OCI-LY7 (cell line): Measurements from ENCODE around the gene GSK3A. TPM values are rescaled to one million over a fixed set of nuclear protein-coding genes. Genes with fewer than 3 reads are reported as not detected.

Experiments used
- BruUV-seq: library from RNA; stranded (reverse); fragments of 400-500 nt; replicated peaks from 2 replicates; lab custom pipeline; 2021; lab: Mats Ljungman, UMichigan
- CTCF ChIA-PET: fragments of 300-600 bp; sonication (Branson Sonifier 250); formaldehyde crosslinking; loops from one replicate; lab custom pipeline; 2022; ENCODE audit warnings: antibody characterized with exemption; ENCODE audit not compliant: unreplicated experiment; lab: Charles Lee
- POLR2A ChIA-PET: fragments of 300-600 bp; sonication (Branson Sonifier 250); formaldehyde crosslinking; loops from one replicate; lab custom pipeline; 2022; ENCODE audit warnings: antibody characterized with exemption; lab: Charles Lee
- DNase-seq: peaks from one replicate; pipeline ENCODE4 v3.0.0-alpha.2; 2015; ENCODE audit warnings: low spot score
- H2AFZ ChIP-seq: fragments of 200-600 bp; sonication (generic), shearing (Covaris generic); 2 replicates; pipeline ENCODE4 v1.6.1; 2014; ENCODE audit warnings: mild to moderate bottlenecking, antibody characterized with exemption, low read length, moderate library complexity
- H3K27ac ChIP-seq: fragments of 200-600 bp; sonication (generic); 2 replicates; pipeline ENCODE4 v1.5.1; 2014; ENCODE audit warnings: mixed run types, low read depth, mild to moderate bottlenecking, moderate library complexity, low read length, inconsistent platforms; ENCODE audit not compliant: poor library complexity, severe bottlenecking
- H3K36me3 ChIP-seq: fragments of 200-600 bp; sonication (generic); 2 replicates; pipeline ENCODE4 v1.6.1; 2014; ENCODE audit warnings: mild to moderate bottlenecking, antibody characterized with exemption, low read length, moderate library complexity, mixed read lengths; ENCODE audit not compliant: insufficient read depth
- H3K4me1 ChIP-seq: fragments of 200-600 bp; sonication (generic); 2 replicates; pipeline ENCODE4 v1.5.1; 2014; ENCODE audit warnings: mild to moderate bottlenecking, low read length; ENCODE audit not compliant: insufficient read depth, poor library complexity, severe bottlenecking
- H3K4me2 ChIP-seq: fragments of 200-600 bp; sonication (generic); 2 replicates; pipeline ENCODE4 v1.6.1; 2014; ENCODE audit warnings: mild to moderate bottlenecking, low read length
- H3K4me3 ChIP-seq: fragments of 200-600 bp; sonication (generic); 2 replicates; pipeline ENCODE4 v1.5.1; 2014; ENCODE audit warnings: mild to moderate bottlenecking, low read depth, low read length; ENCODE audit not compliant: poor library complexity, severe bottlenecking
- H3K79me2 ChIP-seq: fragments of 200-600 bp; sonication (generic); 2 replicates; pipeline ENCODE4 v1.6.1; 2016; ENCODE audit warnings: low read depth, mild to moderate bottlenecking, low read length, moderate library complexity, mixed read lengths; ENCODE audit not compliant: insufficient read depth
- H3K9me2 ChIP-seq: fragments of 200-600 bp; sonication (generic); 2 replicates; pipeline ENCODE4 v1.6.1; 2016; ENCODE audit warnings: mild to moderate bottlenecking, low read length, mixed read lengths; ENCODE audit not compliant: insufficient read depth
- H3K9me3 ChIP-seq: fragments of 200-600 bp; sonication (generic); 2 replicates; pipeline ENCODE4 v1.6.1; 2014; ENCODE audit warnings: mild to moderate bottlenecking, mixed run types, low read length, mixed read lengths
- H4K20me1 ChIP-seq: fragments of 200-600 bp; sonication (generic); 2 replicates; pipeline ENCODE4 v1.6.1; 2014; ENCODE audit warnings: mild to moderate bottlenecking, antibody characterized with exemption, low read length, moderate library complexity, mixed read lengths; ENCODE audit not compliant: insufficient read depth
- EZH2phosphoT487 ChIP-seq: fragments of 200-600 bp; sonication (generic); IDR thresholded peaks from 2 replicates; pipeline ENCODE4 v1.6.1; 2018; ENCODE audit warnings: low read depth, borderline replicate concordance, mild to moderate bottlenecking, mixed run types, antibody characterized with exemption, low read length, moderate library complexity, mixed read lengths
- intact Hi-C: fragments of 100-400 bp; cut with micrococcal nuclease; formaldehyde crosslinking; loops from one replicate; pipeline ENCODE4 v1.10.0; 2022; ENCODE audit not compliant: unreplicated experiment
- total RNA-seq, 2 experiments: library from RNA; depleted of rRNA in 1 of 2; stranded (reverse); fragments of >200 nt in 1 of 2; shearing (Covaris generic) in 1 of 2; gene quantifications; 2 replicates each; pipeline ENCODE4 v1.2.3, GENCODE V29; 2014 to 2022
- TF ChIP-seq, protein P1 (sequence below): fragments of 200-600 bp; sonication (generic); conservative IDR thresholded peaks from 2 replicates; pipeline ENCODE4 v1.5.1; 2014; ENCODE audit warnings: mild to moderate bottlenecking, antibody characterized with exemption, low read length, moderate library complexity, mixed read lengths

The GSK3A gene
- total RNA-seq, 2 experiments from 2014 or later, result 20.9 to 29.2 TPM

DNA sequence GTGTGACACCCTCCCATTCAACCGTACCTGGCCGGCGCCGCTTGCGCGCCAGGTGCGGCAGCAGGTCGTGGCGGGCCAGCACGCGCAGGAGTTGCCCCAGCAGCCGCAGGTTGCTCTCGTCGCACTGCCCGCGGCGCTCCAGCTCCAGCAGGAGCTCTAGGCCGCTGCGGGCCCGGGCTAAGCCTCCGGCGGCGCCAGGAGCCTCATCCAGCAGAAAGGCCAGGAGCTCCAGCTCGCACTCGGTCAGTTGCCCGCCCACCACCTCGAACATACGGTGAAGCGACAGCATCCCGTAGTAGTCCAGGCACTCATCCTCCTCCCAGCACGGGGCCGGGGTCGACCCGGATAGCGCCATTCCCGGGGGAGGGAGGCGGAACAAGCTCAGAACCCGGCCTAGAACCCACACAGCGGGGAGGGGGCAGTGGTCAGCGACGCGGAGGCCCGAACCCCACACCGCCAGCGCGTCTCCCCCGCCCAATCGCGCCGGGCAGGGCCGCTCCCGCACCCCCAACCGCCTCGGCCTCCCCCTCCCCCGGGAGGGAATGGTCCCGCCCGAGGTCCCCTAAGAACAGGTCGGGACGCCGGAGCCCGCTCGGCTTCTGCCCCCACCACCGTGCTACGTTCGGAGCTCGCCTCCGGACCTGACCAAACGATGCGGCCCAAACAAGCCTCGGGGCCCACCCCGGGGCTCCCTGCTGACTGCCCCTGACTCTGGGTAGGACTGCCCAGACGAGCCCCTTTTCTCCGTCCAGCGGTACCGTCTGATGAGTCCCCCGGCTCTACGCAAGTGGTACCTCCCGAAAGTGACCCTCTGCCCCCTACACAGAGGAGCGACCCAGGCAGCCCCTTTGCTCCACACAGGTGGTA, 25.5 kb downstream of the GSK3A start:
- Histone ChIP-seq H3K79me2 (peaks cover 56% of the 10 kb centered on the region), H4K20me1 (peaks cover 10% of the 10 kb centered on the region; the same call in 1 of the 2 replicates), H3K36me3 (peaks cover 35% of the 10 kb centered on the region), H3K9me2 (no peaks in the 10 kb centered on the region), H3K4me2 (peak overlapping the region; percentile 91), H2AFZ (peak overlapping the region; percentile 33; the same call in 1 of the 2 replicates), H3K4me3 (peak overlapping the region; percentile 85), H3K27ac (peak overlapping the region; percentile 52), H3K9me3 (no peaks in the 10 kb centered on the region), H3K4me1 (peaks cover 42% of the 10 kb centered on the region)
- intact Hi-C loops, result no loop called here
- ChIA-PET CTCF (no interaction called here), POLR2A (interaction anchor here (0.5 kb wide), 1 partner anchor 16 kb away, joined by 3 read pairs; no protein-coding TSS in a partner anchor)
- peak; percentile 69 for DNase-seq
- BruUV-seq, result no TSS peak
- no peak for TF ChIP-seq EZH2phosphoT487
- TF ChIP-seq, protein P1, sequence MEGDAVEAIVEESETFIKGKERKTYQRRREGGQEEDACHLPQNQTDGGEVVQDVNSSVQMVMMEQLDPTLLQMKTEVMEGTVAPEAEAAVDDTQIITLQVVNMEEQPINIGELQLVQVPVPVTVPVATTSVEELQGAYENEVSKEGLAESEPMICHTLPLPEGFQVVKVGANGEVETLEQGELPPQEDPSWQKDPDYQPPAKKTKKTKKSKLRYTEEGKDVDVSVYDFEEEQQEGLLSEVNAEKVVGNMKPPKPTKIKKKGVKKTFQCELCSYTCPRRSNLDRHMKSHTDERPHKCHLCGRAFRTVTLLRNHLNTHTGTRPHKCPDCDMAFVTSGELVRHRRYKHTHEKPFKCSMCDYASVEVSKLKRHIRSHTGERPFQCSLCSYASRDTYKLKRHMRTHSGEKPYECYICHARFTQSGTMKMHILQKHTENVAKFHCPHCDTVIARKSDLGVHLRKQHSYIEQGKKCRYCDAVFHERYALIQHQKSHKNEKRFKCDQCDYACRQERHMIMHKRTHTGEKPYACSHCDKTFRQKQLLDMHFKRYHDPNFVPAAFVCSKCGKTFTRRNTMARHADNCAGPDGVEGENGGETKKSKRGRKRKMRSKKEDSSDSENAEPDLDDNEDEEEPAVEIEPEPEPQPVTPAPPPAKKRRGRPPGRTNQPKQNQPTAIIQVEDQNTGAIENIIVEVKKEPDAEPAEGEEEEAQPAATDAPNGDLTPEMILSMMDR, result no peak

GRCh38 chr19:42214810-42215485, 27.5 kb downstream of the GSK3A start:
- no peaks in the 10 kb centered on the region for H3K9me3 ChIP-seq
- peaks cover 39% of the 10 kb centered on the region; the same call in 1 of the 2 replicates for H3K79me2 ChIP-seq
- H3K36me3 ChIP-seq, result peaks cover 52% of the 10 kb centered on the region
- peak overlapping the region; percentile 91; the same call in 1 of the 2 replicates for H3K4me2 ChIP-seq
- intact Hi-C loops, result no loop called here
- TF ChIP-seq, protein P1, result no peak
- no peak for TF ChIP-seq EZH2phosphoT487
- no TSS peak for BruUV-seq
- no peaks in the 10 kb centered on the region for H3K9me2 ChIP-seq
- H3K4me1 ChIP-seq, result peaks cover 31% of the 10 kb centered on the region
- H2AFZ ChIP-seq, result no peak overlapping the region
- DNase-seq, result no peak
- no peak overlapping the region for H3K4me3 ChIP-seq
- H3K27ac ChIP-seq, result no peak overlapping the region
- ChIA-PET POLR2A (no interaction called here), CTCF (no interaction called here)
- peaks cover 10% of the 10 kb centered on the region; the same call in 1 of the 2 replicates for H4K20me1 ChIP-seq
